GM19438 (cell line): ENCODE measurements around the gene TMEM129.
A peak's percentile ranks its signal among the peaks of the same experiment; 100 is the strongest.

Experiments used
- ATAC-seq: cut with Tn5 transposase; IDR thresholded peaks from one replicate; pipeline ENCODE4 v1.9.1; 2021; ENCODE audit warnings: low read depth; ENCODE audit not compliant: unreplicated experiment

TMEM129 gene

DNA sequence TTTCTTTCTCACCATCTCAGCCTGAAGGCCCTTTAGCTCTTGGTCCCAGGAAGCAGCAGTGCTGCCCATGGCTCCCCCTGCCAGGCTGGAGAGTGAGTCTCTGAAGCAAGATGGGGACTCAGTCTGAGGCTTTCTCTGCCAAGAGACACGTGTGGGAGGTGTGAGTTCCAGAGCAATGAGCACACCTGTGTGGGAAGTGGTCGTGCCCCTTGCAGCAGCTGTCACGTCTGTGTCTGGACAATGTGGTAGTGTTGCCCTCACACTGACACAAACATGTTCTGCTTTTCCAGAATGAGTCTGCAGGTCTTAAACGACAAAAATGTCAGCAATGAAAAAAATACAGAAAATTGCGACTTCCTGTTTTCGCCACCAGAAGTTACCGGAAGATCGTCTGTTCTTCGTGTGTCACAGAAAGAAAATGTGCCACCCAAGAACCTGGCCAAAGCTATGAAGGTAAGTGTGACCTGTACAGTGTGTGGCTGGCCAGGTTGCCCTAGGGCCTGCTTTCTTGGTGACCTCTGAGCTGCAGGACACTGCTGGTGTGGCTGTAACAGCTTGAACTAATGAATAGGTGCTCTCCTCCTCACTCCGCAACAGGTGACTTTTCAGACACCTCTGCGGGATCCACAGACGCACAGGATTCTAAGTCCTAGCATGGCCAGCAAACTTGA lies 2.1 kb upstream of the TMEM129 start:
- no peak for ATAC-seq

DNA sequence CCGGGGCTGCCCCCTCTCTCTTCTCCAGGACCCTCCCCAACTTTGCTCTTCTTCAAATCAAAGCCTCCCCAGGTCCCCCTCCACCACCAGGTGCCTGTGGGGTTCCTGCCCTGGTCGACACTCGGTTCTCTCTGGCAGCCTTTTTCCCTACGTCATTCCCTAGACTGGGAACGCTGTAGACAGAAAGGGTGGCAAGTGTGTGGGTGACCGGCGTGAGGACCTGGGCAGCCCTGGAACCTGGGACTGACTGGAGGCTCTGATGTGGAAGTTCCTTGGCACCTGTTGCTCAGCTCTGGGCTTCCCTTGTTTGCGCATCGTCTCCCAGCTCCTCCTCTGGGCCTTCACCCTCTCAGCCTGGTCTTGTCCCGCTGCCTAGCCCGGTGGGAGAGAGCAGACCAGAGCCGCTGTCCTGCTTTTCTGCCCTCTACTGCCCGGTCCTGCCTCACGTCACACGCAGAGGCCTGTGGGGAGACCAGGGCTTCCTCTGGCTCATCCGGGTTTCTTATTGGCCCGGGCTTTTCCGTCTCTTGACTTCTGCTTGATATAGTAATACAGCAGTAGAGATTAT lies 1.5 kb upstream of the TMEM129 start:
- ATAC-seq = no peak

DNA sequence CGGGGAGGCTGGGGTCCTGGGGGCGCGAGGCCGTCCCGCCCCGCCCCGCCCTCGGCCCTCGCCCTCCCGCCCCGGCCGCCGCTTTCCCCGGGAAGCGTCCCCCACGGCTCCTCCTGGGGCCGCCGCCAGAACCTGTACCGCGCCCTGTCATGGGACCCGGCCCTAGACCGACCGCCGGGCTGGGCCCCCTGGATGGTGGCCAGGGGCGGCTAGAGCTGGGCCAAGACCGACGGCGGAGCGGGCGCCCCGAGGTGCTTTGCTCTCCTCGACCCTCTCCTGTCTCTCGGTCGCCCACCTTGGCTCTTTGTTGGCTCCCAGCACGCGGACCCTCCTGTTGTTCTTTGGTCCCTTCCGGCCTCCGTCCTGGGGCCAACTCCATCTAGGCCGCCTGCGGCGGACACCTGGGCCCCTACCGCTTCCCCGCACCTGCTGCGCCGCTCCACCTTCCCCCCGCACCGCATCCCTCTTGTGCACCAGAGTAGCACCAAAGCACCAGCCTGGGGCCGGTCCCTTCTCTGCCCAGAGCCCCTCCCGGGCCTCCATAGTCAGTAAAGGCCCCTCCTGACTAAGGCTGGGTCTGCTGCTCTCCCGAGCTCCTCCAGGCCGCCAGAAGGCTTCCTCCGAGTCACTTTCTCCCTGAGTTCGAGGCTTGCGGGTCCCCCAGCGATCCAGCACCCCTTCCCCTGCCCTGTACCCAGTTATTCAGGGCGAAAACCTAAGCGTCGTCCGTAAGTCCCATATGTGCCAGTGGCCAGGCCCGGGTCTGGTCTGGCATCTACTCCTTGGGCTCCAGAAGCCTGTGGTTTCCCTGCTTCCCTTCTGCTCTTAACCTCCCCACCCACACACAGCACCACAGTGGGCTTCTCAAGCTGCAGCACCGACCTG lies 785 bp upstream of the TMEM129 start:
- ATAC-seq = no peak

DNA sequence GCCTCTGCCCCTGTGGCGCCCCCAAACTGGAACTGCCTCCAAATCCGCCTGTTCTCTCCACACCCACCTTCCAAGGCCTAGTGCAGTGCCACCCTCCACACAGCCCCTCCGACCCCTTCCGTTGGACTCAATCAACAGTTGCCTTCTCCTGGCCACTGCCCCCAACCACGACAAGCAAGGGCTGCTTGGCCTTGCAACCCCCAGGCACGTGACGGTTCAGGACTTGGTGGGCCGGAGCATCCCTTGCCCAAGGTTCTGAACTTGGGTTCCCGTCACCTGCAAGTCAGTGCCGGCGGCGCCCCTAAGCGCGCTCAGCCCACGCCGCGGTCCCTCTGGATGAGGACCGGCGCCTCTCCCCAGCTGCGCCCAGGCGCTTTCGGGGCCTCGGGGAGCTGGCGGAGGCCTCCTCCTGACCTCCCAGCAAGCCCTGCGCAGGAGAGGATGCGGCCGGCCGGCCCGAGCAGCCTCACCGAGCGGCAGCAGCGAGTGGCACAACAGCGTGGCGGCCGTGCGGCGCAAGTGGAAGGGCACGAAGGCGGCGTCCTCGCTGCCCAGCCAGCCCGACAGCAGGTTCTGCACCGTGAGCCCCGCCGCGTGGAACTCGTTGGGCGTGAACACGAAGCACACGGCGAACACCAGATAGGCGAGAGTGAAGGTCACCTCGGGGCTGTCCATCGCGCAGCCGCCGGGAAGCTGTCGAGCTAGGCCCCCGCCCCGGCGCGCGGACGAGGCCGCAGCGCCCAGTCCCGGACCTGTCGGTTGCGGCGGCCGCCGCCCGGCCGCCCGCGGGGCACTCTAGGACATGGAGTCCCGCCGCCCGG lies 750 bp downstream of the TMEM129 start:
- no peak for ATAC-seq

DNA sequence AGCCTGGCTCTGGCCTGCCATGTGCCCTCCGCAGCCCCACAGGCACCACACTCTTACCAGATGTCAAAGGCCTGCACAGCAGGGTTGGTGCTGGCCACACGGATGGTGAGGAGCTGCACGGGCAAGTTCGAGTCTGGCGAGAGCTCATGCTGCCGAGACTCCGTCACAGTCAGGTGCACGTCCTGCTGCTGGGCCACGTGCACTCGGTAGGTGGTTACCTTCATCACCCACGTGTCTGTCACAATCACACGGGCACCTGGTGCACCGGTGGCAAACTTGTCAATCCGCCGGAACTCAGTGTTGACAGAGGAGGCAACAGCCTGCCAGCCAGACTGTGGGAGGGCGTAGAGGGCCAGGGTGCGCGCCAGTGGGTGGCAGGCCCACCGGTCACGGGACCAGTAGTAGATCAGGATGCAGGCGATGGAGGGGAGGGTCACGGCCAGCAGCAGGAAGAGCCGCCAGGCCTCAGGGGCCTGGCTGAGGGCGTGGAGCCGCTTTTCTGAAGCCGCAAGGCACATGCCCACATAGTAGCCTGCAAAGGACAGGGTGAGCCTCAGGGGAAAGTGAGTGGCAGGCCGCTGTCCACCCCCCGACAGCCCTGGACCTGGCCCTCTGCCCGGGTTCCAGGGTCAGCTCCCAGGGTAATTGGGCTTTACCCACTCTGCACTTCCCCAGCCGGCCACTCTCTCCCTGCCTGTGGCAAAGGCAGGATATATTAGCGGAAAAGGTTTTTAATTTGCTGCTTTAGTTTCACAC lies 2.9 kb downstream of the TMEM129 start:
- no peak for ATAC-seq

DNA sequence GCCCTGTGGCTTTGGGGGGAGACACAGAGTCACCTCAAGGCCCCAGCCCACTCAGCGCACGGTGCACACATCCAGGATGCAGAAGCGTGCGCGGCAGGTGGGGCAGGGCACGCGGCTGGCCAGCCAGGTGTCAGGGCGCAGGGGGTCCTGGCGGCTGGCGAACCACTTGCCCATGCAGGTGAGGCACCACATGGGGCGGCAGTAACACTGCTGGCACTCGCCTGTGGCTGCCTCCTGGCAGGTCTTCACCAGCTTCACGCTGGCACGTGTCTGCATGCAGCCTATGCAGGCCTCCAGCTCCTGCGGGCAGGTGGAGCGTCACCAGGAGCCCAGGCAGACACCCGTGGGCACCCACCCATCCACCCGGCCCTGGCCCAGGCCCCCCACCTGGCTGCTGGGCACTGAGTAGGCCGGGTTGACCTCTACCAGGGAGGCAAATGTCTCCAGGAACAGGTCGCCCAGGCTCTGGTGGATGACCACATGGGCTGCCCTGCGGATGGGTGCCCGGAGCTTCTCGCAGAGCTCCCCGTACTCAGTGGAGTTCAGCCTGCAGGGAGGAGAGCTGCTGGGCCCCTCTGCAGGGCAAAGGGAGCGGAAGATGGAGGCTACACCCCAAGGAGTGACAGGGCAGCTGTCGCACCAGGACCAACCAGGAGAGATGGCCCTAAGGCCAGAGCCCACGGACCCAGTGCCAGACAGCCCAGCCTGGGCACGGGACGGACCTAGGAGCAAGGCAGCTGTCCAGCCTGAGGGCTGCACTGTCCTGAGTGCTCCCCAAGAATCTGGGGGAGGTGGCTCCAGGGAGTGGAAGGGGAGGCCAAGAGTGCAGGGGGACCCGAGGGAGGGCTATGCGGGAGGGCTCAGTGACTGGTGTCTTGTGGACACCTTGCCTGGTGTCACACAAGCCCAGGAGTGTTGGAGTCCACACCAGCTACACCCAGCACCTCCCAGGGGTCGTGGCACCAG lies 3.7 kb downstream of the TMEM129 start:
- ATAC-seq = no peak

DNA sequence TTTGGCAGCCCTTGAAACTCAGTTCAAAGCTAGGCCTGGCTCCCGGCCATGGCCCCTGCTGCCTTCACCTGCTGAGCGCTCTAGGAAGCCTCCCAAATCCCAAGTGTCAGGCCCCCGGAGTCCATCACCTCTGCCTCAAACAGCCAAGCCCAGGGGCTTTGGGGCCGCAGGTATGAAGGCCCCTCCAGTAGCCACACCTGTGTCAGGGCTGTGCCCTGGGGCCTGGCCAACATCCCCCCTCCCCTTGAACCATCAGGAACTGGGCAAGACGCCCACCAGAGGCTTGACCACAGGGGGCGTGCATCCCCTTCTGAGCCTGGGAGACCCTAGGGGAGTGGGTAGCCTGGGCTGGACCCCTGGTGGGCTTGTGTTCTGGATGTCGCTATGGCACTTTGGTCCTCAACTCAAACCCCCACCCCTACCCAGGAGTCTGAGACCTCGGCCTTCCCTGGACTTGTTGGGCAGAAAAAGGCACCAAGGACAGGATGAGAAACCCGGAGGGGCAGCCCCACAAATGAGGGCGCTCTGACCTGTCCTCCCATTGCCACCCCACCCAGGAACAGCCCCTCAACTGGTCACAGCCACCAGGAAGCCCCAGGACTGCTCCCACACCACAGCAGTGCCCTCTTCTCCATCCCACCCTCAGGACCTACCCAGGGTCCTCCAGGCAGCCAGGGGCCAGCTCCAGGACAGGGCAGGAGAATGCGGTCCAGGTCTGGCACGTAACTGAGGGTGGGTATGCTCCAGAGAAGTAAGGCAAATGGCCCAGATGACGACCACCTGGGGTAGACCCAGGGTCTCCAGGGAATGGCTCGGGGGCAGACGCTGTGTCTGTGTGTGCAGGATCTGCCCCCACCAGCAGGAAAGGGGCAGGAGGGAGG lies 4.8 kb downstream of the TMEM129 start:
- no peak for ATAC-seq

DNA sequence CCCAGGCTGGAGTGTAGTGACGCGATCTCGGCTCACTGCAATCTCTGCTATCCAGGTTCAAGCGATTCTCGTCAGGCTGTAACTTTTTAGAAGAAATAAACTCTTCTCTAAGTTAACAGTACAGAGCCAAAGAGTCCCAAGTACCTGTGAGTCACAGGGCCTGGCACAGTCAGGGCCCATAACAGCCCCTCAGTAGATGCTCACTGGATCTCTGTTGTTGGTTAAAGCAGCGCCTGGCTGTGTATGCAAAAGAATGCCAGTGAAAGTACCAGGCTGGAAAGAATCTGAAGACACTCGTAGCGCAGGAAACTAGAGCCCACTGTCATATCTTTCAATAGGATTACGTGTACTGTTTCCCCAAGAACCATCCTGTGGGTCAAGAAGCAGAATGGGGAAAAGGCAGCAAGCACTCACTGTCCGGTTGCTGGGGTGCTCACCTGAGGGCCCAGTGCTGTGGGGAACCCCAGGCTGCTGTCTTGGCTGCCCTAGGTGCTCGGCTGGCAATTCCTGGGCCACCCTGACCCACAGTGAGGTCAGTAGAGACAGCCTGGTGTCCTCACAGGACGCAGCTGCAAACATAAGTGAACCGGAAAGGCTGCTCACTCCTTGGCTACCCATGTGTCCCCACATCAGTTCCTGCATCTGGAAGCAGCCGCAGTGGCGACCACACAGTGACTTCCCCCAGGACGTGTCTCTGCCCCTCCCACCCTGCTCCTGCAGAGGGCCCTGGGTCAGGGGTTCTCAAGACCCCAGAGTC lies 5.9 kb downstream of the TMEM129 start:
- ATAC-seq = no peak

DNA sequence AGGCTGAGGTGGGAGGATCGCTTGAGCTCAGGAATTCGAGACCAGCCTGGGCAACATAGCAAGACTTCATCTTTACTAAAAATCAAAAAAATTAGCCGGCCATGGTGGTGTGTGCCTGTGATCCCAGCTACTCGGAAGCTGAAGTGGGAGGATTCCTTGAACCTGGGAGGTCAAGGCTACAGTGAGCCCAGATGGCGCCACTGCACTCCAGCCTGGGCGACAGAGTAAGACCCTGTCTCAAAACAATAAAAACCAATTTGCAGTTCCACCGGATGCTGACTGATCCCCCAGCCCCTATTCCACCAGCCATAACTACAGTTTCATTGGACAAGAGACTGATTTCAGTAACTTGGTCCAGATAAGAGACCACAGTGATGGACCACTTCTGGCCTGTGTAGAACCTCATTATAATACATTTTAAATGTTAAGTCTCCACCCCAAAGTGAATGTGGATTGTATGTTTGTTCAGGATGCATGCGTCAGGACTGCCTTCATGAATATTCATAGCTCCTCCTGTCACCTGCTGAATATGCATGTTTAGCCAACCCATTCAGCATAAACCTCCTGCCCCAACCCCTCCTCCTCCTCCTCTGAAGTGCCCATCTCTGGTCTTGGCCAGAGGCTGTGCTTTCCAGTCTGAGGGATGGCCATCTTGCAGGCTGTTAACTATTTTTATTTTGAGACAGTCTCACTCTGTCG lies 6.7 kb downstream of the TMEM129 start:
- no peak for ATAC-seq

DNA sequence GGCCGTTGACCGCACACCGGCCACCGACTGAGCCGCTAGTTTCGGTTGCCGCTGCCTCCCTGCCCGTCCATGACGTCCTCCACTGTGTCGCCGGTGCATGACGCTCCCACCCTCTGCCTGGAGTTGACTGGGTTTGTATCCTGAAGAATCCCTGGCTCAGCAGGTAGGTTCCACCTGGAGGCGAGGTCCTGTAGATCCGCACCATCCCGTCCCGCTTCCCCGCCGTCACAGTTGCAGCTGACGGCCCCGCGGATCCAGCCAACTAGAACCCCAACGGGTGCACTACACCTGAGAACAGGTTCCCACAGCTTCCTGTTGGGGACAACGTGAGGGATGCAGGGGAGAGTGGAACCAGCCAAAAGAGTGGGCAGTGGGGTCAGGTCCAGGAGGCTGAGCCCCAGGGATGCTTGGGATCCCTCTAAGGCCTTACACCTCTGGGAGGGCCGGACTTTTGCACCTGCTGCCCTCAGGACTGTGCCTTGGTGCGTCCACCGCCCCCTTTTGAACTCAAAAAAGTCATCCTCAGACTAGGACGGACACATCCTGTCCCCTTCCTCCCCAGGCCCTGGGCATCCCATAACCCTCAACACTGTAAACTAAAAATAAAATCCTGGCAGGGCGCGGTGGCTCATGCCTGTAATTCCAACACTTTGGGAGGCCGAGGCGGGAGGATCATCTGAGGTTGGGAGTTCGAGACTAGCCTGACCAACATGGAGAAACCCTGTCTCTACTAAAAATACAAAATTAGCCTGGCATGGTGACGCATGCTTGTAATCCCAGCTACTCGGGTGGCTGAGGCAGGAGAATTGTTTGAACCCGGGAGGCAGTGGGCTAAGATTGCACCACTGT lies 7.9 kb downstream of the TMEM129 start:
- ATAC-seq = peak; percentile 4

DNA sequence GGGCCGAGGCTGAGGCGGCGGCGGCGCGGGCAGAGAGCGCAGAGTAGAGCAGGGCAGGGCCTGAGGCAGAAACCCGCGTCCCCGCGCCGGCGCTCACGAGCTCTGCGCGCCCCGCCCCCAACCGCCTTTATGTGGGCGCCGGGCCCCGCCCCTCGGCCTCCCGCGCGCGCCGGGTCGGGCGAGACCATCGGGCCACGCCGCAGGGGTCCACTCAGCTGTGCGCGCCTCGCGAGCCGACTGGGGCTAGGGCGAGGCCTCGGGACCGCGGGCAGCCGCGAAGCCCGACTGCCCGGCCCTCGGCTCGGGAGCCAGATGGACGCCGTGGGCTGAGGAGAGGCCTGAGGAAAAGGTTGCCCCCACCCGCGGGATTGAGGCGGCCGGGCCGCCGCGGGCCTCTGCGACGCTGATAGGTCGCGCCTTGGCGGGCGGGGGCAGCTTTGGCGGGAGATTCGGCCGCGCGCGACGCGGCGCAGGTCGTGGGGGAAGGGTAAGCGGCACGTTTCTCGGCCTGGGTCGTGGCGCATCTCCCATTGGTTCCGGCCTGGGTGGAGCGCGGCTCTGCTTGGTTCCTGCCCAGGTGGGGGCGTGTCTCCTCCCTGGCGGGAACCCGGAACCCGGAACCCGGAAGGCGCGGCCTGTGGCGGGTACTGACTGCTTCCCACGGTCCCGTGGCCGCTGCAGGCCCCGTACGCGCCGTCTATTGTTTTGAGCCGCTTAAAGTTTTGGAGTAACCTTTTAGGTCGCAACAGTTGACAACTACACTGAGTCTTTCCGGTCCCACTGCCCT lies 8.7 kb downstream of the TMEM129 start, which contains the start of gene SLBP:
Gene SLBP (minus strand): TSS at position 104 of the 787 bp plus-strand sequence. CDS start 131 bp downstream, outside the sequence.
- peak; percentile 67 for ATAC-seq

DNA sequence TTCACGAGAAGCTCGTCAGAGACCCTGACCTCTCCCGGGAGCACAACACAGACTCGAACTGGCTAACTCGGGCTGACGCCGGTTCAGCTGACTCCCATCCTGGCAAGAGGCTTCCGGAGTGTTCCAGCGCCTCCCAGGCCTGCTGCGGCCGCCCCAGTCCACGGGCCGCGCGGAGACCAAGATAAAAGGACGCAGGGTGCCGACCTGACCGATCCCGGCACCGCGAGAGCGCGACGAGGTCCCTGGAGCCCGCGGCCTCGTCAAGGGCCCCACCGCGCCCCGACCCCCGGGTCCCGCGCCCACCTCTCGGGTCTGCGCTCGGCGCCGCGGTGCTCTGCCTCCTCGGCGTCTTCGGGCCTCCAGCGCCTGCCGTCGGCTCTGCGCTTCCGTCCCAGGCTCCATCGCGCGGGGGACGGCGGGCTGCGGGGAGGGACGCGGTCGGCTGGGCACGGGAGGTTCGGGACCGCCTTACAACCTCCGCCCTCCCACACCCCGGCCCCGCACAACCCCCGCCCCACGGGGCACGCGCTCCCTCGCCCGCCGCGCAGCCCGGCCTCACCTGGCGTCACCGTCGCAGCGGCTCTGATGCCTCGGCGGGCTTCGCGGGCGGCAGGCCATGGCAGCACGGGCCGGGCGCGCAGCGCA lies 9.4 kb downstream of the TMEM129 start:
- peak; percentile 4 for ATAC-seq

DNA sequence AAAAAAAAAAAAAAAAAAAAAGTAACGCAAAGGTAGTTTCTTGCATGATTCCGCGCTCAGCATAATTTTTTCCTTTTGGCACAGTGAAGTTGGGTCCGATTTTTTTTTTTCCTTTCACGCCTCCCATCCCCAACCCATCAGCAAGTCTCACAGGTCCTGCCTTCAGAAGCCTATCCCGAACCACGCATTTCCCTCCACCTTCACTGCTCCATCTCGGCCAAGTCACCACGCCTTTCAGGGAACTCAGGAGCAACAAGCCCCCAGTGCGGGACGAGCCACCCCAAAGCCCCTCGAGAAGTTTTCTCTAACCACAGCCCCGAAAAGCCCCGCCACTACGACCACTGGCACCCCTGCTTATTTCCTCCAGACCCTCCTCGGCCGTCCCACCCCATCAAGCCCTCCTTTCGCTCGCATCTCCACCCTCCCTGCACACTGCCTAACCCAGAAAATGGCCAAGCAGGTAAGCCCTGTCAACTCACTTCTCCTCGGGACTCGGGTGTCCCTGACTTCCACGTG lies 10.0 kb downstream of the TMEM129 start:
- ATAC-seq = no peak

DNA sequence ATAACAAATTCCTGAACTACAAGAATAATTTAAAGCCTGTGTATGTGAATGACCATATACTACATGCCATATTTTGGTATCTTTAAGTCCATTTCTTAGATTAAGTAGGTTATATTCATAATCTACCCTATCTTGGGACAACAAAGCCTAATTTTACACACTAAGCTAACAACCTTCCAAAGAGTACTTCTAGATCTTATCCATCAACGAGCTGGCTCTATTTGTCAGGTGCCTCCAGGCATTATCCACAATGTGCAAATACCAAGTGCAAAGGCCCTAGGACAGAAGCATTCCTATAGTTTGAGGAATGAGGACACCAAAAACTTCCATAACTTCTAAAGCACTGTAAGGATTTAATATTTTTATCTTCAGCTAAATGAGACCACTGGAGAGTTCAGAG lies 12.5 kb downstream of the TMEM129 start:
- ATAC-seq = no peak
